Mammary epithelial cell (primary cell): ENCODE results near the gene AK8.

ENCODE experiments used
- CTCF ChIP-seq, 2 donors: IDR thresholded peaks in 1 of 2; conservative IDR thresholded peaks in 1 of 2; 2 replicates each; pipeline ENCODE4 v1.5.1; 2011 to 2012; ENCODE audit warnings: inconsistent platforms in 2 of 2, low read length in 2 of 2, mild to moderate bottlenecking in 2 of 2, control low read depth in 1 of 2, low read depth in 1 of 2; ENCODE audit not compliant: insufficient read depth in 1 of 2; ENCODE audit errors: extremely low read depth in 1 of 2
- EZH2 ChIP-seq: IDR thresholded peaks from 2 replicates; pipeline ENCODE4 v1.6.1; 2012; ENCODE audit warnings: low read length, inconsistent platforms, borderline replicate concordance

DNA sequence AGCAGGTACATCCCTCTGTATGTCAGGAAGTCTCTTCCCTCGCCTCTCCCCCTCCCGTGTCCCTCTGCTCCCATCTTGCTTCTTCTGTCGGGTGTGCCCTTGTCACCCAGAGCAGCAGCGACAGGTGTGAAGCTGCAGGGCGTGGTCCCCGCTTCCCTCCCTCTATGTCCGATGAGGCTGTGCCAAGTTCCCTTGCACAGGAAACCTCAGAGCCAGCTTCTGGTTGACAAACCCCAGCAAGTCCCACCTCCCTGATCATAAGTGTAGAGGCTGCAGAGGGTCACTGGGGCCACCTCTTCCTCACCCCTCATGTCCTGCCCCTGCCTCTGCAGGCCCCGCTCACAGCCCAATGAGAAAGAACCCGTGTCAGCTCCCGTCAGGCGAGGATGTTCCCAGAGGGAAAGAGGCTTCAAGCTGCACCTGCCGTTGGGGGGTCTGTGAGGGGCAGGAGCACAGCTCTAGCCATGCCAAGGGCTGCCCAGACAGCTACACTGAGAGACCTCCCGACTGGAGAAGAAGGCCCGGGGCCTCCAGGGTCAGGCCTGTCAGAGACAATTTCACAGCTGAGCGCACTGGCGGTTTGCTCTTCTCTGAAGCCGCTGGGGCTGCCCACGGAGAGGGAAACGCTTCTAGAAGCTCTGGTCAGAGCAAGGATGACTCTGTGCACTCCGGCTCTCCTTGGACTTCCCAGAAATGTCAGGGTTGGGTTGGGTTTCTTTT lies 73.3 kb downstream of the AK8 start:
- no peak for TF ChIP-seq CTCF (conservative IDR thresholded peaks at IDR 0.05 in 1 of 2, IDR thresholded peaks at IDR 0.05 in 1 of 2; ENCODE audit: extremely low read depth in 1 of 2, insufficient read depth in 1 of 2, low read depth in 1 of 2, low read length in 2 of 2)
- TF ChIP-seq EZH2: no peak
